SK-N-SH (cell line): Measurements from ENCODE around the gene ADORA3. TPM values are rescaled to one million over a fixed set of nuclear protein-coding genes. Genes with fewer than 3 reads are reported as not detected.

Experiments
- CTCF ChIA-PET: fragments of 300-600, 350-600 bp; formaldehyde crosslinking; extraction: SDS; loops from one replicate; lab custom pipeline; 2021; lab: Yijun Ruan, JAX
- POLR2A ChIA-PET: fragments of 350-600 bp; sonication (Branson Sonifier 250); formaldehyde crosslinking; extraction: SDS; loops from one replicate; lab custom pipeline; 2020; ENCODE audit warnings: antibody characterized with exemption, inconsistent platforms; lab: Yijun Ruan, JAX
- DNase-seq: peaks from one replicate; pipeline ENCODE4 v3.0.0; 2012
- H2AFZ ChIP-seq: fragments of 200-600 bp; sonication (generic); 2 replicates; pipeline ENCODE4 v1.8.1; 2016; ENCODE audit warnings: antibody characterized with exemption, mild to moderate bottlenecking, low read depth
- H3F3A ChIP-seq: fragments of 200-600 bp; sonication (generic); replicated peaks from 2 replicates; pipeline ENCODE3; 2016; ENCODE audit warnings: antibody characterized with exemption, mild to moderate bottlenecking; ENCODE audit not compliant: insufficient read depth
- H3K27ac ChIP-seq, 2 experiments: fragments of 200-500 bp in 1 of 2; fragments of 200-600 bp in 1 of 2; sonication (Bioruptor generic) in 1 of 2; sonication (generic), shearing (Covaris generic) in 1 of 2; 2 replicates each; pipeline versions ENCODE4 v1.5.1 to v1.6.1; 2014 to 2016; ENCODE audit warnings: low read depth in 2 of 2, inconsistent platforms in 1 of 2, low read length in 1 of 2, mild to moderate bottlenecking in 1 of 2, mixed read lengths in 1 of 2
- H3K27me3 ChIP-seq: fragments of 200-600 bp; sonication (generic), shearing (Covaris generic); 2 replicates; pipeline ENCODE4 v1.6.1; 2016; ENCODE audit warnings: mixed run types; ENCODE audit not compliant: insufficient read depth
- H3K36me3 ChIP-seq, 2 experiments: fragments of 200-500 bp in 1 of 2; fragments of 200-600 bp in 1 of 2; sonication (Bioruptor generic) in 1 of 2; sonication (generic) in 1 of 2; replicated peaks in 1 of 2; 2 replicates each; pipeline versions ENCODE3 to v1.5.1; 2014 to 2016; ENCODE audit warnings: low read length in 1 of 2, mild to moderate bottlenecking in 1 of 2; ENCODE audit not compliant: insufficient read depth in 2 of 2, control insufficient read depth in 1 of 2
- H3K4me1 ChIP-seq, 2 experiments: fragments of 200-500 bp in 1 of 2; fragments of 200-600 bp in 1 of 2; sonication (Bioruptor generic) in 1 of 2; sonication (generic), shearing (Covaris generic) in 1 of 2; 2 replicates each; pipeline versions ENCODE4 v1.5.1 to v1.6.1; 2014 to 2016; ENCODE audit warnings: low read depth in 1 of 2, low read length in 1 of 2, mixed run types in 1 of 2; ENCODE audit not compliant: insufficient read depth in 2 of 2, control insufficient read depth in 1 of 2
- H3K4me2 ChIP-seq: fragments of 200-600 bp; sonication (generic), shearing (Covaris generic); 2 replicates; pipeline ENCODE4 v1.6.1; 2017; ENCODE audit warnings: mixed run types
- H3K4me3 ChIP-seq, 2 experiments: fragments of 200-500 bp in 1 of 2; fragments of 200-600 bp in 1 of 2; sonication (Bioruptor generic) in 1 of 2; sonication (generic), shearing (Covaris generic) in 1 of 2; 2 replicates each; pipeline versions ENCODE4 v1.5.1 to v1.8.1; 2014 to 2016; ENCODE audit warnings: low read depth in 2 of 2, inconsistent platforms in 1 of 2, low read length in 1 of 2, mild to moderate bottlenecking in 1 of 2, mixed read lengths in 1 of 2, moderate library complexity in 1 of 2
- H3K79me2 ChIP-seq: fragments of 200-600 bp; sonication (generic); 2 replicates; pipeline ENCODE4 v1.8.1; 2017; ENCODE audit warnings: mild to moderate bottlenecking; ENCODE audit not compliant: insufficient read depth
- H3K9ac ChIP-seq: fragments of 200-600 bp; sonication (generic); 2 replicates; pipeline ENCODE4 v1.6.1; 2017; ENCODE audit warnings: mixed run types
- H3K9me2 ChIP-seq: fragments of 200-600 bp; sonication (generic); 2 replicates; pipeline ENCODE4 v1.6.1; 2017; ENCODE audit warnings: mixed run types
- H3K9me3 ChIP-seq: fragments of 200-600 bp; sonication (generic); 2 replicates; pipeline ENCODE4 v1.6.1; 2017; ENCODE audit warnings: mixed run types, mild to moderate bottlenecking, moderate library complexity
- H4K20me1 ChIP-seq: fragments of 200-600 bp; sonication (generic); 2 replicates; pipeline ENCODE4 v1.6.1; 2017; ENCODE audit warnings: mild to moderate bottlenecking, mixed run types; ENCODE audit not compliant: insufficient read depth
- CTCF ChIP-seq: fragments of 200-600 bp; sonication (generic); IDR thresholded peaks from 2 replicates; pipeline ENCODE4 v1.6.1; 2017; ENCODE audit warnings: antibody characterized with exemption, mild to moderate bottlenecking, moderate library complexity
- ELF1 ChIP-seq: IDR thresholded peaks from 2 replicates; pipeline ENCODE4 v1.4.0; 2012
- FOXJ3 ChIP-seq: sonication (generic); formaldehyde crosslinking; IDR thresholded peaks from 2 replicates; pipeline ENCODE4 v1.5.1; 2020; ENCODE audit warnings: mild to moderate bottlenecking, missing genetic modification reagents
- FOXM1 ChIP-seq: IDR thresholded peaks from 2 replicates; pipeline ENCODE4 v1.4.0; 2012; ENCODE audit warnings: low read depth, mild to moderate bottlenecking
- IRF3 ChIP-seq: fragments of 150-350 bp; IDR thresholded peaks from 2 replicates; pipeline ENCODE4 v1.6.1; 2016; ENCODE audit warnings: mild to moderate bottlenecking, low read depth, low read length
- JUND ChIP-seq: IDR thresholded peaks from 2 replicates; pipeline ENCODE4 v1.4.0; 2012
- NRF1 ChIP-seq: IDR thresholded peaks from 2 replicates; pipeline ENCODE4 v1.6.1; 2012; ENCODE audit warnings: low read depth, mild to moderate bottlenecking, low read length
- RAD21 ChIP-seq: IDR thresholded peaks from 2 replicates; pipeline ENCODE4 v1.6.1; 2012; ENCODE audit warnings: mild to moderate bottlenecking, low read length
- RCOR1 ChIP-seq: fragments of 150-350 bp; IDR thresholded peaks from 2 replicates; pipeline ENCODE4 v1.6.1; 2017; ENCODE audit warnings: antibody characterized with exemption, low read length
- RFX5 ChIP-seq: IDR thresholded peaks from 2 replicates; pipeline ENCODE4 v1.6.1; 2012; ENCODE audit warnings: mild to moderate bottlenecking, improper control_type of control experiment, low read length
- RXRA ChIP-seq: IDR thresholded peaks from 2 replicates; pipeline ENCODE4 v1.4.0; 2012; ENCODE audit warnings: low read depth, mild to moderate bottlenecking, borderline replicate concordance
- SMC3 ChIP-seq: IDR thresholded peaks from 2 replicates; pipeline ENCODE4 v1.6.1; 2012; ENCODE audit warnings: low read depth, low read length, improper control_type of control experiment
- TAF1 ChIP-seq: IDR thresholded peaks from 2 replicates; pipeline ENCODE4 v1.6.1; 2012; ENCODE audit warnings: low read depth, mild to moderate bottlenecking, low read length, moderate library complexity, borderline replicate concordance
- YY1 ChIP-seq: IDR thresholded peaks from 2 replicates; pipeline ENCODE4 v1.4.0; 2012; ENCODE audit warnings: low read depth, mild to moderate bottlenecking
- ZBTB33 ChIP-seq: IDR thresholded peaks from 2 replicates; pipeline ENCODE4 v1.4.0; 2012; ENCODE audit warnings: low read depth, borderline replicate concordance
- WGBS: methylation state at CpG from one replicate; pipeline ENCODE4 v1.1.6; 2017; ENCODE audit warnings: low lambda C conversion rate; 5-methylcytosine and 5-hydroxymethylcytosine counted together
- polyA plus RNA-seq, 3 experiments: library from polyadenylated mRNA; depleted of rRNA; stranded (reverse); fragments of >200 nt; gene quantifications; 2 replicates each; pipeline ENCODE4 v1.2.3, GENCODE V29; 2012
- TF ChIP-seq, protein P1 (sequence below): IDR thresholded peaks from 2 replicates; pipeline ENCODE4 v1.6.1; 2012; ENCODE audit warnings: mild to moderate bottlenecking, low read depth, low read length, moderate library complexity
- TF ChIP-seq, protein P2 (sequence below): IDR thresholded peaks from 2 replicates; pipeline ENCODE4 v1.4.0; 2012; ENCODE audit warnings: low read depth, borderline replicate concordance

Gene ADORA3
- polyA plus RNA-seq, 1 of the 3 experiments (the other 2 are of a cell fraction): not detected

DNA sequence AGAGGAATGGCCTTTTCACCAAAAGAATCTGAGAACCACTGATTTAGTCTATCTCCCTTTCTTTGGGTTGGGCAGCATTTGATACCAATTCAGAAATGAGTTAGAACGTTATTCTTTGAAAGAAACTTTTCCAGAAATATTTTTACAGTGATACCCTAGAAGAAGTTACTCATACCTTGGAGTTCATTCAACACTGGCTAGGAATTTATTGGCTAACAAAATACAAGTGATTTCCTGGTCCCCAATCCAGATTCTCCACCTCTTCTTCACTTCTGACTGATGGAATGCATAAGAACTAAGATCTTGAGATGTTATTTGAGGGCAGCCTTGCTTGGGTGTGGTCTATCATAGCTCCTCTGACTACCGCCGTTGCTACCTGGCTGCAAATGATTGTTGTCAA lies 20.3 kb downstream of the ADORA3 start:
- H3K36me3 ChIP-seq: peaks cover 0 to 4% of the 10 kb centered on the region in 2 experiments
- no peaks in the 10 kb centered on the region for H3K27me3 ChIP-seq
- DNase-seq: no peak
- CTCF ChIA-PET: interaction anchor here (1.0 to 2.2 kb wide), 2 partner anchors 25 to 284 kb away, joined by 3 to 8 read pairs; no protein-coding TSS in a partner anchor
- no peaks in the 10 kb centered on the region for H3F3A ChIP-seq
- H3K4me1 ChIP-seq: peaks cover 0 to 3% of the 10 kb centered on the region in 2 experiments; a peak in 1 of 4 replicates
- no peaks in the 10 kb centered on the region for H3K79me2 ChIP-seq
- H3K4me3 ChIP-seq: no peak overlapping the region
- no peak overlapping the region for H3K9ac ChIP-seq
- no peak overlapping the region for H3K4me2 ChIP-seq
- H3K9me3 ChIP-seq: no peaks in the 10 kb centered on the region
- H3K9me2 ChIP-seq: no peaks in the 10 kb centered on the region
- no peak for TF ChIP-seq NRF1
- TF ChIP-seq RCOR1: no peak
- no peak for TF ChIP-seq IRF3
- no peak for TF ChIP-seq ELF1
- no peak for TF ChIP-seq YY1
- TF ChIP-seq, protein P1, sequence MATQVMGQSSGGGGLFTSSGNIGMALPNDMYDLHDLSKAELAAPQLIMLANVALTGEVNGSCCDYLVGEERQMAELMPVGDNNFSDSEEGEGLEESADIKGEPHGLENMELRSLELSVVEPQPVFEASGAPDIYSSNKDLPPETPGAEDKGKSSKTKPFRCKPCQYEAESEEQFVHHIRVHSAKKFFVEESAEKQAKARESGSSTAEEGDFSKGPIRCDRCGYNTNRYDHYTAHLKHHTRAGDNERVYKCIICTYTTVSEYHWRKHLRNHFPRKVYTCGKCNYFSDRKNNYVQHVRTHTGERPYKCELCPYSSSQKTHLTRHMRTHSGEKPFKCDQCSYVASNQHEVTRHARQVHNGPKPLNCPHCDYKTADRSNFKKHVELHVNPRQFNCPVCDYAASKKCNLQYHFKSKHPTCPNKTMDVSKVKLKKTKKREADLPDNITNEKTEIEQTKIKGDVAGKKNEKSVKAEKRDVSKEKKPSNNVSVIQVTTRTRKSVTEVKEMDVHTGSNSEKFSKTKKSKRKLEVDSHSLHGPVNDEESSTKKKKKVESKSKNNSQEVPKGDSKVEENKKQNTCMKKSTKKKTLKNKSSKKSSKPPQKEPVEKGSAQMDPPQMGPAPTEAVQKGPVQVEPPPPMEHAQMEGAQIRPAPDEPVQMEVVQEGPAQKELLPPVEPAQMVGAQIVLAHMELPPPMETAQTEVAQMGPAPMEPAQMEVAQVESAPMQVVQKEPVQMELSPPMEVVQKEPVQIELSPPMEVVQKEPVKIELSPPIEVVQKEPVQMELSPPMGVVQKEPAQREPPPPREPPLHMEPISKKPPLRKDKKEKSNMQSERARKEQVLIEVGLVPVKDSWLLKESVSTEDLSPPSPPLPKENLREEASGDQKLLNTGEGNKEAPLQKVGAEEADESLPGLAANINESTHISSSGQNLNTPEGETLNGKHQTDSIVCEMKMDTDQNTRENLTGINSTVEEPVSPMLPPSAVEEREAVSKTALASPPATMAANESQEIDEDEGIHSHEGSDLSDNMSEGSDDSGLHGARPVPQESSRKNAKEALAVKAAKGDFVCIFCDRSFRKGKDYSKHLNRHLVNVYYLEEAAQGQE: no peak
- TF ChIP-seq RXRA: no peak
- no peak for TF ChIP-seq RFX5
- no peak for TF ChIP-seq JUND
- no peak for TF ChIP-seq FOXM1
- POLR2A ChIA-PET: no interaction called here
- H3K27ac ChIP-seq: no peak overlapping the region
- WGBS: 70% methylated on average over 3 of the region's 3 CpGs
- no peak overlapping the region for H2AFZ ChIP-seq
- no peaks in the 10 kb centered on the region for H4K20me1 ChIP-seq

- CTCF ChIA-PET: interaction anchor here (0.6 to 2.8 kb wide), 14 partner anchors 12 to 888 kb away, joined by 3 to 10 read pairs (median 3); no protein-coding TSS in a partner anchor
- Histone ChIP-seq H3K27ac (no peak overlapping the region), H2AFZ (no peak overlapping the region), H4K20me1 (no peaks in the 10 kb centered on the region), H3K4me3 (no peak overlapping the region), H3K36me3 (peaks cover 0 to 4% of the 10 kb centered on the region in 2 experiments), H3K4me1 (peaks cover 0 to 3% of the 10 kb centered on the region in 2 experiments; a peak in 1 of 4 replicates), H3K27me3 (no peaks in the 10 kb centered on the region), H3K79me2 (no peaks in the 10 kb centered on the region), H3K4me2 (no peak overlapping the region), H3K9me3 (no peaks in the 10 kb centered on the region), H3F3A (no peaks in the 10 kb centered on the region), H3K9me2 (no peaks in the 10 kb centered on the region), H3K9ac (no peak overlapping the region)
- WGBS: 58% methylated on average over 8 of the region's 8 CpGs
- POLR2A ChIA-PET: no interaction called here
- DNase-seq: peak; percentile 62
- TF ChIP-seq ZBTB33 (no peak), ELF1 (no peak), CTCF (peak; percentile 62), RAD21 (peak; percentile 82), RFX5 (no peak), TAF1 (no peak), FOXJ3 (no peak), SMC3 (peak; percentile 67)
- TF ChIP-seq, protein P2, sequence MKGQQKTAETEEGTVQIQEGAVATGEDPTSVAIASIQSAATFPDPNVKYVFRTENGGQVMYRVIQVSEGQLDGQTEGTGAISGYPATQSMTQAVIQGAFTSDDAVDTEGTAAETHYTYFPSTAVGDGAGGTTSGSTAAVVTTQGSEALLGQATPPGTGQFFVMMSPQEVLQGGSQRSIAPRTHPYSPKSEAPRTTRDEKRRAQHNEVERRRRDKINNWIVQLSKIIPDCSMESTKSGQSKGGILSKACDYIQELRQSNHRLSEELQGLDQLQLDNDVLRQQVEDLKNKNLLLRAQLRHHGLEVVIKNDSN: no peak
These were observed 21.8 kb downstream of the ADORA3 start for GRCh38 chr1:111481387-111482221.
